ENCODE data around the gene RUNX1.

RUNX1 gene

DNA sequence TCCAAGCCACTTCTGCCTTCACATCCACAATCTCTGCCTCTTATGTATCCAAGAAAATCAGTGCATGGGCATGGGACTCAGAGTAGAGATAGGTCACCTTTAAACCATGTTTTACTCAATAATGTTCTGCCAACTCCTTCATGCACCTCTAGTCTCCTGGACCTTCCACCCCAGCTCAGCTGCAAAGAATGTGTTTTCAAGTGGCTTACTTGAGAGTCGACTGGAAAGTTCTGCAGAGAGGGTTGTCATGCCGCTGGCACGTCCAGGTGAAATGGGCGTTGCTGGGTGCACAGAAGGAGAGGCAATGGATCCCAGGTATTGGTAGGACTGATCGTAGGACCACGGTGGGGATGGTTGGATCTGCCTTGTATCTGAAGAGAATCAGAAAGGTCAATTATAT is 250.0 kb downstream of the RUNX1 start:
- no peak for FAIRE-seq

DNA sequence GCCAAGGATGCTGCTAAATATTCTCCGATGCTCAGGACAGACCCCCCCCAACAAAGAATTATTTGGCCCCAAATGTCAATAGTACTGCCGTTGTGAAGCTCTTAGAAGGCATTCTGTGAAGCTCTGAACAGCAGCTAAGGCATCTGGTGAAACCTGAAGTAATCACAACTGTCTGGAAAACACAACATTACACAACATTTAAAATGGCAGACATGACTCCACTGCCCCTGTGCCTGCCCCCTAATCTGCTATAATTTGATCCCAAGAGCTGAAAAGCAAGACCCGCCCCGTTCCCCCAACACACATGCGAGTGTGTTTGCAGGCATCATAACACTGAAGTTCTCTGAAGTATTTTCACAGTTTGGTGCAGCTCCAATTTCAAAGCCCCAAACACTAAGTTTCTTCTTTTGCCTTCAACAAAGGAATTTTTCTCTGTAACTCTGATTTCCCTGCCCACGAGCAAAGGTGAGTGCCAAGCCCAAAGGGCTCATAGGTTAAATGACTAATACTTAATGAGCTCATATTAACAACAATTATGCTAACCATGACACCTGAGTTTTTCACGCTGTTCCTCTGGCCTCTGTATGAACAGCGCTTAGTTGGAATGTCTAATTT is 251.1 kb downstream of the RUNX1 start:
- FAIRE-seq: no peak

DNA sequence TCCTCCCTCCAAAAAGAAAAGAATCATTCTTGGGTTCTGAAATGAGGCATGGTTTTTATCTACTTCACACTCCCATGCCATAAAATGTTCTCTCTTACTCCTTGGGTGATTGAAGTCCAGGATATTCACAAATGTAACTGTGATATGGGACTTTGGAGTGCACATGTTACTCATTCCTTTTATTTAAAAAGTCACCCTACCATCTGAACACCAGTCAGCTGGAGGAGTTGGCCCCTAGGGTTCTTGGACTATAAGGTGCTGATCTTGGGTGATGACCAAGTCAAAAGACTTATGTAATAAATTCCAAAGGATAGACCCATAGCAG is 251.9 kb downstream of the RUNX1 start:
- FAIRE-seq: no peak

DNA sequence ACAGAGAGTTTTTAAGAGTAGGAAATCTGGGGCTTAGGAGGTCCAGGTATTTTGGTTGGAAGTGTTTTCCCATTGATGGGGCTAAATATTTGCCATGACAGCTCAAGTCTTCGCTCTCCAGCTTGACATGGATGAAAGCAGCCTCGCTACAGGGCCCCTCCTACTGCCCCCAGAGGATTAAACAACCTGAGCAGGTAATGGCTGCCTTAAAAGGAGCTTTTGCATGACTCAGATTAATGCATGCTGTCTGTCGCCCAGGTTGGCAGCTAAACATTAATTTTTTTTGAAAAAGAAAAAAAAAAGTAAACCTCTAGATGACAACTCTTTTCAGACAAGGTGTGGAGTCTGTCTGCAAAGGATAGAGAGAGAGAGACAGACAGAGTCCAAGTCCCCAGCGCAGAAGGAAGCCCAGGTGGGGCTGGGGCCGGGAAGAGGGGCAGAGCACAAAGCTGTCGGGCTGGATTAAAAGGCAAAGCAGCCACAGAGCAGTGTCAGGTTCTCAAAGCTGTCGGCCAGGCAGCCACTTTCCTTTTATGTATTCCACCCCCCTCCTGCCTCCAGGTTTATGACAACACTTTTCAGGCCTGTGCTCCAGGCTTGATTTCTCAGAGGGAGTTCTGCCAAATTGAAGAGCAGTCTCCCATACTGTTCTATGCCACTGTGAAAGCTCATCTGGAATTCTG is 252.4 kb downstream of the RUNX1 start:
- no peak for FAIRE-seq

DNA sequence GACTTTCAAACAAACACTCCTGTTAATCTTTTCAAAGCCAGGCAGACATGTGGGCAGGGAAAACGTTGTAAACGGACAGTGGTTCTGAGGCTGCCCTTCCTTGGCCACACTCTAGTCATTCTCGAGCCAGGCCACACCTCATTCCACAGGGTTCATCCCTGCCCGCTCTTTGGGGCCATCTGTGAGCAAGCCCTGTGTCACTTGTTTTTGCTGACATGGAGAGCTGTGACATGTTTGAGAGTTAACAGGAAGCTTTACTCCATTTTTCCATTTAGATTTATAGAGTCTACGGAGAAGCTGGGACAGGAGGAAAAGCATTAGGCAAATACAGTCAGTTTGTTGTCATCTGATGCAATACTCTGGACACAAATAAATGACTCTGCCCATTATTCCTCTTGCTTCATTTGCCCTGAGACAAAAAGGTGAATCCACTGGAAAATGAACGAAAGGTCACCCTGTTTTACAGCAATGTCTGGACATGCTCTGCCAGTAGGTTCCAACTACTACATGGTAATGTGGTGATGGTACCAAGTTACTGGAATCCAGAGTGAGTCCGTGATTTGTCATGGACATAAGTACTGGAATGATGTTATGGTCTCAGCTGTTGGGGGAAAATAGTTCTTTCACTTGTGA is 253.4 kb downstream of the RUNX1 start:
- FAIRE-seq: no peak

DNA sequence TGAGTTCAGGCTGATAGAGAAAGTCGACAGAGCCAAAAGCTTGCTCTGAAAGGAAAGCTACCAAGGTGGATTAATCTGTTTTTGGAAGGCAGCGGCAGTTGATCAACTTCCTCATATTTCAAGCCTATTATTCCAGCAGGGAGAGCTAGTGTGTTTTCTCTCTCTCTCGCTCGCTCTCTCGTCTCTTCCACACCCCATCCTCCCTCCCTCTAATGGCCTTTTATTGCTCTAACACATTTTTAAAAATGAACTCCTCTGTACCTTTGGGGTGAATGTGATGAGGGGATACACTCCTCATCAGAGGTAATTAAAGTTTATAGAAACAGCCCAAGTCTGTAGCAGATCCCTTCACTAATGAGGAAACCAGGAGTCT is 253.9 kb downstream of the RUNX1 start:
- FAIRE-seq: no peak

DNA sequence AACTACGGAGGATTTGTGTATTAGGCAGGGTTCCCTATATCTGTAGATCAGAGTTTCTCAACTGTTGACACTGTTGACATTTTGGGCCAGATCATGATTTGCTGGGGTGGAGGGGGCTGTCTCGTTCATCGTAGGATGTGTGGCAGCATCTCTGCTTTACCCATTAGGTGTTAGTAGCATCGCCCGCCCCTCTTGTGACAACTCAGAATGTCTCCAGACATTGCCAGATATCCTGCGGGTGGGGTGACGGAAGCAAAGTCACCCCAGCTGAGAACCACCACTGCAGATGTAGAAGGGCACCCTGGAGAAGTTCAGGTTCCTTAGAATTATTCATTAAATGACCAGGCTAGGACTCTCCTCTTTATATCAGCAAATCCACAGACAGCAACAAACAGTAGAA is 254.4 kb downstream of the RUNX1 start:
- no peak for FAIRE-seq

DNA sequence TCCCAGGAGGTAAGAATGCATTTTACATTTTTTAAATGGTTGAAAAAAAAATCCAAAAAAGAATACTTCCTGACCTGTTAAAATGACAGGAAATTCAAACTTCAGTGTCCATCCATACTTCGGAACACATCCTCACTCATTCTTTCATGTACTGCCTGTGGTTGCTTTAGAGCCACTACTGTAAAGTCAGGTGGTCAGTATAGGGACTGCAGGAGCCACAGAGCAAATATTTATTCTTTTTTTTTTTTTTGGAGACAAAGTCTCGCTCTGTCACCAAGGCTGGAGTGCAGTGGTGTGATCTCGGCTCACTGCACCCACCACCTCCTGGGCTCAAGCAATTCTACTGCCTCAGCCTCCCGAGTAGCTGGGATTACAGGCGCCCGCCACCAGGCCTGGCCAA is 255.6 kb downstream of the RUNX1 start:
- FAIRE-seq: no peak

DNA sequence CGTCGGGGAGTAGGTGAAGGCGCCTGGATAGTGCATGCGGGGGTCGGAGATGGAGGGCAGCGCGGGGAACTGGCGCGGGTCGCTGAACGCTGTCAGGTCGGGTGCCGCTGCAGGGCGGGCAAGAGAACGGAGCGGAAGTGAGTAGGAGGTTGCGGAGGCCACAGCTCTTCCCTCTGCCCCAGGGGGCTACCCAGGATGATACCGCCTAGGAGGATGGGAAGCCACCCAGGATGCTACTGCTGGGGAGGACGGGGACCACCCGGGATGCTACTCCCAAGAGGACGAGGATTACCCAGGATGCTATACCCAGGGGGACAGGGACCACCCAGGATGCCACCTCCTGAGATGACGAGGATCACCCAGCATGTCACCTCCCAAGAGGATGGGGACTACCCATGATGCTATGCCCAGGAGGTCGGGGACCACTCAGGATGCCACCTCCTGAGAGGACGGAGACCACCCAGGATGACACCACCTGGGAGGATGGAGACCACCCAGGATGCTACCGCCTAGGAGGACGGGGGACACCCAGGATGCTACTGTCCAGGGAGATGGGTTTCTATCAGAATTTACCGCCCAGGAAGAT is 256.5 kb downstream of the RUNX1 start:
- no peak for FAIRE-seq

DNA sequence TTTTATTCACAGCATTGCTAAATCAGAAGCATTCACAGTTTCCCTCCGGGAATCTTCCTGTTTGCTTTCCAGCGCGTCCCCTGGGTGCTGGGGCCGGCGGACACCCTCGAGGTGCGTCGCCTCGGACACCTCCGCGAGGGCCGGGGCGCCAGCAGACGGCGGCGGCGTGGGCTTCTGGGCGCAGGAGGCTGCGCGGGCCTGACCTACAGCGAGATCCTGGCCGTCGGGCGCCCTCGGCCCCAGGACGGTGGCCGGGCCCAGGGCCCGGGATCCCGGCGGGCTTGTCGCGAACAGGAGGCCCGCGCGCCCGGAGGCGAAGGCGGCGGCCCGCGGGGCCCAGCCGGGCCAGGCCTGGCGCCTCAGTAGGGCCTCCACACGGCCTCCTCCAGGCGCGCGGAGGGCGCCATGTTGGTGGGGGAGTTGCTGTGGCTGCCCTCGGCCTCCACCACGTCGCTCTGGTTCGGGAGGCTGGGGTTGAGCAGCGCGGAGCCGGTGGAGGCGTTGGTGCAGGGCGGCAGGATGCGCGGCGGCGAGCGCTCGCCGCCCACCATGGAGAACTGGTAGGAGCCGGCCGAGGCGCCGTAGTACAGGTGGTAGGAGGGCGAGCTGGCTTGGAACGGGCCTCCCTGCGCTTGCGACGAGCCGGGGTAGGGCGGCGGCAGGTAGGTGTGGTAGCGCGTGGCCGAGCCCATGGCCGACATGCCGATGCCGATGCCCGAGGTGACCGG is 257.2 kb downstream of the RUNX1 start:
- FAIRE-seq: no peak

DNA sequence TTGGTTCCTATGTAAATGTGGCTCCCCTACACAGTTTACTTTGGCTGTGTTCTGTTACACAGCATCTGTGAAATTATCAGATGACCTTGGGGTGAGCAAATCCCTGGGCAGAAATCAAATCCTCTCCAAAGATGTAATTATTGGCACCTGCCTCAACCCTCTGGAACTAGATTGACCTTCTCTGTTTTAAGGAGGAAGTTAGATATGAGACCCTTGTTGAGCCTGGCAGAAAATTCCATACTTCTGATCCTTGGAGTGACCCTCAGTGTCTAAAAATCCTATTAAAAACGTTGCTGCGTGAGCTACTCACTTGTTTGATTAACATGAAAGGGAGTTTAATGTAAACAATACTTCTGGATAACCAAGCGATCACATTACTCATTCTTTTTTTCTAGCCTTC is 258.3 kb downstream of the RUNX1 start:
- no peak for FAIRE-seq

DNA sequence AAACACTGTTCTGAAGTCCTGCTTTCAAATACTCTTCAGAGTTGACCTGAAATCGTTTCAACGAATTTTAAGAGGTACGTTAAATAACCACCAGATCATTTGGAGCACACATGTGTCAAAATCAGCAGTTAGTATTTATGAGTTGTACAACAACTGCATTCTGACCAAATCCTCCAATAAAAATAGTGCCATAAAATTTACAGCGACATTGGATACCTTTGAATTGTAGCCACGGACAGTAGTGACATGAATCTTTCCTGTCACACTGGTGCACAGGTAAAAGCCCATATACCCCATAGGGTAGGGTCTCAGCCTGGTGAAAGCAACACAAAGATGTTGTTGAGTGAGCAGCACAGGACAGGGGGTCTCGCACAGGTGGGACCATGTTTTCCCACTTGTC is 258.8 kb downstream of the RUNX1 start:
- no peak for FAIRE-seq

DNA sequence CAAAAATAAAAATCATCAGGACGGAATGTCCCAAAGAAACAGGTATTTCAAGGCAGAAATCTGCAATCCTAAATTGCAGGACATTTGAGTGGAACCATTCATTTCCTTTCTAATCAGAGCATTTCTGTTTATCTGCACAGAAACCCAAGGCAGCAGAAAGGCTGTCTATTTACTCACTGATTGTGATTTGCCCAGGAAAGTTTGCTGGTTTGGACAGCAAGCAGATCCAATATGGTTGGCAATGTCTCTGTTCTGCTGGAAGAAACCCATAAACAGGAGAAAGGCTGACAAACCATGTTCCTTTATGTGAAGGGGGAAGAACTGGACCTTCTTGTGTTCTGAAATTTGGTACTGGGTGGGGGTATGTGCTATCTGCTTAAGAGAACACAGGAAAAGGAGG is 260.2 kb downstream of the RUNX1 start:
- FAIRE-seq: no peak

DNA sequence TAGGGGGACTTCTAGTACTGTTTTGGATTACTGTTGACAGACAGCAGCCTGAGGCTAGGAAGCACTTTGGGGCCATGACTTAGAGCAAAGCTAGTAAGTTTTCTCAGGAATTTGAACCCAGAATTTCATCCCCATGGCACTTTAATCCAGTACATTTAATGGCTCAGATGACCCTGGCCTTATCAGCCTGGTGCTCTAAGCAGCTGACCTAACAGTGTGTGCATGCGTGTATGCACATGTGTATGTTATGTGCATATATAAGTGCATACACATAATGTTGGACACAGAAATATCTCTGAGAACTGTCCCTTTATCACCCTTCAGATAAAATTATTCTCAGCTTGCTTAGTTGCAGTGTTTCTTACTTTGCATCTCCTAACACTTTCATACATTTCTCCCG is 265.3 kb downstream of the RUNX1 start:
- FAIRE-seq: no peak

DNA sequence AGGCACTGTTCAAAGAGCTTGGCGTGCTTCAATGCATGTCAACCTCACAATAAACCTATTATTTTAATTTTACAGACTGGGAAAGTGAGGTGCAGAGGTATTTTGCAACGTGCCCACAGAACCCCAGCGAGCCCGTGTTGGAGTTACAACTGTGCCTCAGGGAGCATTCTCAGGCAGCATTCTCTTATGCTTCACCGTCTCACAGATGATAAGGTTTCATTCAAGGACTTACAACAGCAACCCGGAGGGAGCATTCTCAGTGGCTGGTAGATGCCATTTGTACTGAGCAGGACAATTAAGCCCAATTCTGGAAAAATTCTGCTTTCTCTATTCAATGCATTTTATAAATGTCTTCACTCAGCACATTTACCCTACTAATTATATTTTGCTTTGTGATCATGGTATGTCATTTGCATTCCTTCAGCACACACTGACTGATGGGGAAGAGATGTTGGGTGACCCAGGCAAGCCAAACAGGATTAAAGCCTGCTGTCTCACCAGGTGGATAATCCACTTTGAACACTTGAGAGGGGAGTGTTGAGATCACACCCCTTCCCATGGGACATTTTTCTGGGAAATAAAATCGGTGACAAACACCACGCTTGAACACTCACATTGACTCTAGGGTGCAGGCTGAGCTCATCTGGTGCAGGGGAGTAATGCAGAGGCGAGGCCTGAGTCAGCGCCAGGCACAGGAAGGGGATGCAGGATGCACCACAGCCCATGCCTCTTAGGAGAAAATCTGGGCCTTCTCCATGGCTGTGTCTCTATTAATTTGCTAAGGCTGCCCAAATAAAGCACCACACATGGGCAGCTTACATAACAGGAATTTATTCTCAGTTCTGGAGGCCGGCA is 266.4 kb downstream of the RUNX1 start:
- FAIRE-seq: no peak

DNA sequence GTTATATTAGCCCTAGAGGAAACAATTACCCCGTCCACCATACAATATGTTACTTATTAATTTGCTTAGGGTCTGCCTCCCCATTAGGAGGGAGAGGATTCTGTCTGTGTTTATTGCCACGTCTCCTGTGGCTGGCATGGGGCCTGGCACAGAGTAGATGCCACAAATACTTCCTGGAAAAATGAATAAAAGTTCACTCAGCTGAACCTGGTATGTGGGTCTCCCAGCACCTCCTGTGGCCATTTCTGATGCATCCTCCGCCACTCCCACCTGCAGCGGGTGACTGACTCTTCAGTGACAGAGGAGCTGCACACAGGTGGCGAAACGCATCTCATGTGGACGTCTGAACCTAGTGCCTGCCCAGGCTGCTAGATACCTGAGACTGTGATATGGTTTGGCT is 267.6 kb downstream of the RUNX1 start:
- FAIRE-seq: no peak

DNA sequence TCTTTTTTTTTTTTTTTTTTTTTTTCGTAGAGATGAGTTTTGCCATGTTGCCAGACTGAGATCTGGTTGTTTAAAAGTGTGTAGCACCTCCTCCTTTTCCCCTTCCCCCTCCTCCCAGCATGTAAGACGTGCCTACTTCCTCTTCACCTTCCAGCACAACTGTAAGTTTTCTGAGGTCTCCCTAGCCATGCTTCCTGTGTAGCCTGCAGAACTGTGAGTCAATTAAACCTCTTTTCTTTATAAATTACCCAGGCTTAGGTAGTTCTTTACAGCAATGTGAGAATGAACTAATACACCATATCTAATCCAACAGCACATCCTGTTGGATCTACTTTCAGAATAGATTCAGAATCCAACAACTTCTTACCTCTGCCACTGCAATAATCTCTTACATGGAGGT is 269.2 kb downstream of the RUNX1 start:
- no peak for FAIRE-seq

DNA sequence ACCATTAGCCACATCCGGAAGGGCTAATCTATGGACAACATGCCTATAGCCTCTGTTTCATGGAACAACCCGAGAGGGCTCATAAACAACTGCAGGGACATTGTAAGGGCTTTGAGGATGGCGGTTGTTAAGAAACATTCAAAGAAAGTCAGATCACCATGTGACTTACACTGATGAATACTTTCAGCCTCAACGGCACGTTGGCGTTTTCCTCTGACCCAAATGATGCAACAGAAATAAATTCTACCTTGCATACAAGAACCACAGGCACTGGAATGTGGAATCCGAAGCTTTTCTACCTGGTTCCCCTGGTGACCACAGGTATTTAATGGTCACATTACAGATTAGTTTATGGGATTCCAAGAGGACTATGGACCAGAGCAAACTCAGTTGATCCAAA is 273.3 kb downstream of the RUNX1 start:
- FAIRE-seq: no peak

DNA sequence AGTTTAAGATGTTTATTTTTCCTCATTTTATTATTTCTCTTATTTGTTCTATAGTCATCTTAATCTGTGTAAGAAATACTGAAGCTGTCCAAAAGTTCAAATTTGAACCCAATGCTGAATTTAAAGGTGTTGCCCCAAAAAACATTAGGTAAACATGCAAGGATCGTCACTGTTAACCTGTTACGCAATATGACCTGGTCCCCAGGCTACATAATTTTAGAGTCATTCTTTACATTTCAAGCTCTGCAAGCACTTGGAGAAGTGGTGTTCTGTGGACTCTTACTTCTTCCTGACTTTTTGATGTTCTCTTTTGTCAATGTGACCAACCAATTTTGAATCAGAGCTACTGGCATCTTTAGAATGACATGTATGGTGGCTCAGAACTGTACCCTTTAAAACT is 274.4 kb downstream of the RUNX1 start:
- FAIRE-seq: no peak

DNA sequence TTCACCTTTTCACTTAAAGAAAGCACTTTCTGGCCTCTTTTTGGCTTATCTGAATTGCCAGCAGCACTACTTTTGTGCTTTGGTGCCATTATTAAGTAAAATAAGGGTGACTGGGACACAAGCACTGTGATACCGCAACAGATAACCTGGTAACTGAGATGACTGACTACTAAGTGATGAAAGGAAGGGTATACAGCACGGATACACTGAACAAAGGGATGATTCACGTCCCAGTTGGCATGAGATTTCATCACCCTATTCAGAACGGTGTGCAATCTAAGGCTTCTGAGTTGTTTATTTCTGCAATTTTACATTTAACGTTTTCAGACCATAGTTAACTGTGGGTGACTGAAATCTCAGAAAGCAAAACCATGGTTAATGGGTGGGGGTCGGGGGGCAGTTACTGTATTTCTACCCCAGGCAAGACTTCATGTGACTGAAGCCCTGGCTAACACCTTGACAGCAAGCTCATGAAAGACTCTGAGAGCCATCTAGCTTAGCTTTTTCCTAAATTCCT is 277.5 kb downstream of the RUNX1 start:
- FAIRE-seq: no peak

DNA sequence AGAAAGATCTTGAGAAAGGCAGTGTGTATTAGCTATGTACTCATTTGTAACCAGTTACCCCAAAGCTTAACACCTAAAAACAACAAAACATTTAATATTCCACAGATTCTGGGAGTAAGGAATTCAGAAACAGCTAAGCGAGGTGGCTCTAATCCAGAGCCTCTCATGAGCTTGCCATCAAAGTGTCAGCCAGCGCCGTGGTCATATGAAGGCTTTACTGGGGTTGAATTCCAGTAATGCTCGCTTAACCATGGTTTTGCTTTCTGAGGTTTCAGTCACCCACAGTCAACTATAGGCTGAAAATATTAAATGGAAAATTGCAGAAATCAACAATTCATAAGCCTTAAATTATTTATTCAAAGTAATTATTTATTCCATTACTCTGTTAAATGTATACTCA is 278.5 kb downstream of the RUNX1 start:
- no peak for FAIRE-seq

DNA sequence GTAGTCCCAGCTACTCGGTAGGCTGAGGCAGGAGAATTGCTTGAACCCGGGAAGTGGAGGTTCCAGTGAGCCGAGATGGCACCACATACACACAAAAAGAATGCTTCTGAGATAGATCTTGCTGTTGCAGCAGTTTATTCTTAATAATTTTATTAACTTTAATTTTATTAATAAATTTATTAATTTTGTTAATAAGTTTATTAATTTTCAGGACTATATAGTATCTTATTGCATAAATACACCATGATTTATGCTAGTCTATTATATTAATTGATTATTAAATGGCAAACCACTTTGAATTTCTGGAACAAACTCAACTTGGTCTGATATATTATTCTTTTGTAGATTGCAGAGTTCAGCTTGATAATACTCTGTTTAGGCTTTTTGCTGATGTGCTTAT is 280.8 kb downstream of the RUNX1 start:
- no peak for FAIRE-seq

DNA sequence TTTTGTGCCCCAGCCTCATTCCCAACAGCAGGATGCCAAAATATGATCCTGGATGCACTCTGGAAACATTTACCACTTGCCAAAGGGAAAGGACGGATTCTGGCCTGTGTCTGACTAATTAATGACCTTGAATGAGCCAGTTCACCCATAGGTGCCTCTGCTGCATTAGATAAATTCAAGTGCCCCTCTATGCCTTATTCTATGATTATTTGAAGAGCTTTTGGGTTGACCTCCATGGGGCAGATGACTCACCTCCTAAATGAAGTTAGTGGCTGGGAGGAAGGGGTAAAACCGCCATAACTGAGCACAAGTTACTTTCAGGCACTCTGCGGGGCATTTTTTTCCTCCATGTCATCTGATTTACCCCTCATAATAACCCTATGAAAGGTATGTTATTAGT is 282.2 kb downstream of the RUNX1 start:
- no peak for FAIRE-seq
